ENCODE results near the gene TRIM4.
"Not testable (repeated sequence)": the region's sequence is repeated elsewhere in the genome, so short reads cannot be mapped to it uniquely, and the experiment has no call there.

TRIM4 gene

GRCh38 chr7:99919814-99920112, 433 bp upstream of the TRIM4 start:
- DNase-seq: no peak

- no peak for DNase-seq
These were observed 8.4 kb downstream of the TRIM4 start for GRCh38 chr7:99910976-99911375.

- DNase-seq: no peak
These were observed 17.7 kb downstream of the TRIM4 start for GRCh38 chr7:99901581-99901980.

- DNase-seq: no peak
These were observed 19.4 kb downstream of the TRIM4 start for GRCh38 chr7:99899830-99900519.

- no peak for DNase-seq
These were observed 20.5 kb downstream of the TRIM4 start for GRCh38 chr7:99898836-99899235.

GRCh38 chr7:99898023-99898357, 21.3 kb downstream of the TRIM4 start:
- no peak for DNase-seq

GRCh38 chr7:99897322-99898022, 21.9 kb downstream of the TRIM4 start:
- no peak for DNase-seq

GRCh38 chr7:99894738-99895137, 24.6 kb downstream of the TRIM4 start:
- no peak for DNase-seq

- no peak for DNase-seq
These were observed 26.1 kb downstream of the TRIM4 start for GRCh38 chr7:99893280-99893679.

GRCh38 chr7:99890348-99890747, 29.0 kb downstream of the TRIM4 start:
- not testable (repeated sequence) for DNase-seq

GRCh38 chr7:99888366-99888765, 31.0 kb downstream of the TRIM4 start:
- not testable (repeated sequence) for DNase-seq

GRCh38 chr7:99881370-99881769, 38.0 kb downstream of the TRIM4 start:
- DNase-seq: no peak

- DNase-seq: no peak
These were observed 42.4 kb downstream of the TRIM4 start, which contains the start of gene OR2AE1 for GRCh38 chr7:99876933-99877332. Gene OR2AE1, minus strand, starts transcription at chr7:99877033. Its CDS starts 0 bp downstream, at chr7:99877033.

GRCh38 chr7:99876491-99876890, 42.8 kb downstream of the TRIM4 start:
- DNase-seq: no peak

GRCh38 chr7:99868246-99868645, 51.1 kb downstream of the TRIM4 start:
- no peak for DNase-seq

- DNase-seq: not testable (repeated sequence)
These were observed 51.9 kb downstream of the TRIM4 start for GRCh38 chr7:99867477-99867876.

- no peak for DNase-seq
These were observed 55.4 kb downstream of the TRIM4 start for GRCh38 chr7:99863847-99864440.

- no peak for DNase-seq
These were observed 58.8 kb downstream of the TRIM4 start for GRCh38 chr7:99860281-99861127.

GRCh38 chr7:99855236-99855635, 64.1 kb downstream of the TRIM4 start:
- DNase-seq: no peak

GRCh38 chr7:99848420-99849216, 70.7 kb downstream of the TRIM4 start:
- no peak for DNase-seq

GRCh38 chr7:99844328-99844727, 75.0 kb downstream of the TRIM4 start:
- DNase-seq: no peak

GRCh38 chr7:99843808-99844207, 75.5 kb downstream of the TRIM4 start:
- no peak for DNase-seq

- no peak for DNase-seq
These were observed 76.4 kb downstream of the TRIM4 start for GRCh38 chr7:99842926-99843325.
